ENCODE data around the gene NQO2. TPM values are rescaled to one million over a fixed set of nuclear protein-coding genes. Genes with fewer than 3 reads are reported as not detected.

NQO2 gene
- polyA plus RNA-seq, 1 of the 3 experiments (the other 2 are of a cell fraction) = 19.2 TPM

GRCh38 chr6:3014675-3015066, 15.0 kb downstream of the NQO2 start:
- CTCF ChIA-PET = interaction anchor here (1.1 kb wide), 1 partner anchor 13 kb away, joined by 4 read pairs; no protein-coding TSS in a partner anchor
- no peaks in the 10 kb centered on the region; a peak in 1 of 4 replicates for H3K4me1 ChIP-seq (ENCODE audit: control insufficient read depth in 1 of 2, insufficient read depth in 2 of 2, low read depth in 1 of 2, low read length in 1 of 2)

DNA sequence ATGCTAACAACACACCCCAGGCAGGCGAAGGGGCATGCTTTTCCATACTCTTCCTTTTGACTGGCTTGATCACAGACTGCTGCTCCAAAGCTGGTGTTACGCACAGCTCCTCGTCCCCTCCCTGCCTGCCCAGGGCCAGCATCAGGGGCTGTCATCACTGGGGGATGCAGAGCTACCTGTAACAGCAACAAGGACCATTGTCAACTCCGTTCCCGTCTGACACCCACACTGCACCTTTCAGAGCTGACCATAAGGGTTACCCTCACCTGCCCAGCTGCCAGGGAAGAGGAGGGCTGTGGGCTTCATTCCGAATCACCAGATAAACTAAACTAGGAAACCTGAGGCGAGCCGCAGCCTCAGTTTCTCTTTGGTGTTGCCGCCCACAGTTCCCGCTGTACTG, 15.4 kb downstream of the NQO2 start:
- peaks cover 14% of the 10 kb centered on the region for H3K9me3 ChIP-seq
- WGBS (ENCODE audit: low lambda C conversion rate) = 100% methylated on average over 7 of the region's 10 CpGs
- no peaks in the 10 kb centered on the region for H3K27me3 ChIP-seq (ENCODE audit: insufficient read depth)
- ChIA-PET POLR2A (no interaction called here), CTCF (interaction anchor here (1.1 kb wide), 1 partner anchor 14 kb away, joined by 4 read pairs; no protein-coding TSS in a partner anchor)
- no peak overlapping the region for H2AFZ ChIP-seq (ENCODE audit: low read depth)
- no peak overlapping the region for H3K9ac ChIP-seq
- TF ChIP-seq FOXJ3 (CRISPR knock-in tag; IDR thresholded peaks at IDR 0.05) (no peak), REST (IDR thresholded peaks at IDR 0.05; ENCODE audit: low read depth, low read length) (no peak), ELF1 (IDR thresholded peaks at IDR 0.05) (no peak), CHD2 (IDR thresholded peaks at IDR 0.05; ENCODE audit: low read length, partially characterized antibody) (no peak), GABPA (IDR thresholded peaks at IDR 0.05; ENCODE audit: low read depth) (no peak), TAF1 (IDR thresholded peaks at IDR 0.05; ENCODE audit: borderline replicate concordance, low read depth, low read length) (no peak), TCF12 (IDR thresholded peaks at IDR 0.05) (no peak), FOXM1 (IDR thresholded peaks at IDR 0.05; ENCODE audit: low read depth) (no peak), RXRA (IDR thresholded peaks at IDR 0.05; ENCODE audit: borderline replicate concordance, low read depth) (no peak)
- TF ChIP-seq, protein P1, sequence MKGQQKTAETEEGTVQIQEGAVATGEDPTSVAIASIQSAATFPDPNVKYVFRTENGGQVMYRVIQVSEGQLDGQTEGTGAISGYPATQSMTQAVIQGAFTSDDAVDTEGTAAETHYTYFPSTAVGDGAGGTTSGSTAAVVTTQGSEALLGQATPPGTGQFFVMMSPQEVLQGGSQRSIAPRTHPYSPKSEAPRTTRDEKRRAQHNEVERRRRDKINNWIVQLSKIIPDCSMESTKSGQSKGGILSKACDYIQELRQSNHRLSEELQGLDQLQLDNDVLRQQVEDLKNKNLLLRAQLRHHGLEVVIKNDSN (IDR thresholded peaks at IDR 0.05; ENCODE audit: borderline replicate concordance, low read depth) = no peak
- TF ChIP-seq, protein P2, sequence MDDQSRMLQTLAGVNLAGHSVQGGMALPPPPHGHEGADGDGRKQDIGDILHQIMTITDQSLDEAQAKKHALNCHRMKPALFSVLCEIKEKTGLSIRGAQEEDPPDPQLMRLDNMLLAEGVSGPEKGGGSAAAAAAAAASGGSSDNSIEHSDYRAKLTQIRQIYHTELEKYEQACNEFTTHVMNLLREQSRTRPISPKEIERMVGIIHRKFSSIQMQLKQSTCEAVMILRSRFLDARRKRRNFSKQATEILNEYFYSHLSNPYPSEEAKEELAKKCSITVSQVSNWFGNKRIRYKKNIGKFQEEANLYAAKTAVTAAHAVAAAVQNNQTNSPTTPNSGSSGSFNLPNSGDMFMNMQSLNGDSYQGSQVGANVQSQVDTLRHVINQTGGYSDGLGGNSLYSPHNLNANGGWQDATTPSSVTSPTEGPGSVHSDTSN (IDR thresholded peaks at IDR 0.05) = no peak
- no peaks in the 10 kb centered on the region for H3K9me2 ChIP-seq
- H3K36me3 ChIP-seq (replicated peaks in 1 of 2; ENCODE audit: control insufficient read depth in 1 of 2, insufficient read depth in 2 of 2, low read length in 1 of 2) = peaks cover 4 to 28% of the 10 kb centered on the region in 2 experiments
- H3K4me2 ChIP-seq = no peak overlapping the region
- no peak overlapping the region for H3K27ac ChIP-seq (ENCODE audit: low read depth in 2 of 2, low read length in 1 of 2)
- no peak for DNase-seq
- no peaks in the 10 kb centered on the region for H3K79me2 ChIP-seq (ENCODE audit: insufficient read depth)
- no peaks in the 10 kb centered on the region for H4K20me1 ChIP-seq (ENCODE audit: insufficient read depth)
- no peak overlapping the region for H3K4me3 ChIP-seq (ENCODE audit: low read depth in 2 of 2, low read length in 1 of 2)
- H3F3A ChIP-seq (replicated peaks; ENCODE audit: insufficient read depth) = no peaks in the 10 kb centered on the region
- no peaks in the 10 kb centered on the region; a peak in 1 of 4 replicates for H3K4me1 ChIP-seq (ENCODE audit: control insufficient read depth in 1 of 2, insufficient read depth in 2 of 2, low read depth in 1 of 2, low read length in 1 of 2)

More at GRCh38 chr6:3014675-3015066, 15.0 kb downstream of the NQO2 start:
- DNase-seq = no peak
- Histone ChIP-seq H3F3A (replicated peaks; ENCODE audit: insufficient read depth) (no peaks in the 10 kb centered on the region), H3K4me2 (no peak overlapping the region), H3K27ac (ENCODE audit: low read depth in 2 of 2, low read length in 1 of 2) (no peak overlapping the region), H4K20me1 (ENCODE audit: insufficient read depth) (no peaks in the 10 kb centered on the region), H3K79me2 (ENCODE audit: insufficient read depth) (no peaks in the 10 kb centered on the region), H2AFZ (ENCODE audit: low read depth) (no peak overlapping the region), H3K27me3 (ENCODE audit: insufficient read depth) (no peaks in the 10 kb centered on the region), H3K9ac (no peak overlapping the region), H3K36me3 (replicated peaks in 1 of 2; ENCODE audit: control insufficient read depth in 1 of 2, insufficient read depth in 2 of 2, low read length in 1 of 2) (peaks cover 5 to 28% of the 10 kb centered on the region in 2 experiments), H3K4me3 (ENCODE audit: low read depth in 2 of 2, low read length in 1 of 2) (no peak overlapping the region), H3K9me3 (peaks cover 14% of the 10 kb centered on the region), H3K9me2 (no peaks in the 10 kb centered on the region)
- no peak for TF ChIP-seq FOXM1 (IDR thresholded peaks at IDR 0.05; ENCODE audit: low read depth)
- no peak for TF ChIP-seq MEF2A (IDR thresholded peaks at IDR 0.05; ENCODE audit: borderline replicate concordance, low read depth)
- no peak for TF ChIP-seq ELF1 (IDR thresholded peaks at IDR 0.05)
- TF ChIP-seq POLR2AphosphoS5 (IDR thresholded peaks at IDR 0.05; ENCODE audit: low read depth, low read length) = no peak
- no peak for TF ChIP-seq GATA2 (CRISPR knock-in tag; IDR thresholded peaks at IDR 0.05)
- no peak for TF ChIP-seq TEAD4 (IDR thresholded peaks at IDR 0.05; ENCODE audit: borderline replicate concordance, insufficient read depth)
- TF ChIP-seq, protein P3, sequence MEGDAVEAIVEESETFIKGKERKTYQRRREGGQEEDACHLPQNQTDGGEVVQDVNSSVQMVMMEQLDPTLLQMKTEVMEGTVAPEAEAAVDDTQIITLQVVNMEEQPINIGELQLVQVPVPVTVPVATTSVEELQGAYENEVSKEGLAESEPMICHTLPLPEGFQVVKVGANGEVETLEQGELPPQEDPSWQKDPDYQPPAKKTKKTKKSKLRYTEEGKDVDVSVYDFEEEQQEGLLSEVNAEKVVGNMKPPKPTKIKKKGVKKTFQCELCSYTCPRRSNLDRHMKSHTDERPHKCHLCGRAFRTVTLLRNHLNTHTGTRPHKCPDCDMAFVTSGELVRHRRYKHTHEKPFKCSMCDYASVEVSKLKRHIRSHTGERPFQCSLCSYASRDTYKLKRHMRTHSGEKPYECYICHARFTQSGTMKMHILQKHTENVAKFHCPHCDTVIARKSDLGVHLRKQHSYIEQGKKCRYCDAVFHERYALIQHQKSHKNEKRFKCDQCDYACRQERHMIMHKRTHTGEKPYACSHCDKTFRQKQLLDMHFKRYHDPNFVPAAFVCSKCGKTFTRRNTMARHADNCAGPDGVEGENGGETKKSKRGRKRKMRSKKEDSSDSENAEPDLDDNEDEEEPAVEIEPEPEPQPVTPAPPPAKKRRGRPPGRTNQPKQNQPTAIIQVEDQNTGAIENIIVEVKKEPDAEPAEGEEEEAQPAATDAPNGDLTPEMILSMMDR (IDR thresholded peaks at IDR 0.05) = no peak
- TF ChIP-seq, protein P4, sequence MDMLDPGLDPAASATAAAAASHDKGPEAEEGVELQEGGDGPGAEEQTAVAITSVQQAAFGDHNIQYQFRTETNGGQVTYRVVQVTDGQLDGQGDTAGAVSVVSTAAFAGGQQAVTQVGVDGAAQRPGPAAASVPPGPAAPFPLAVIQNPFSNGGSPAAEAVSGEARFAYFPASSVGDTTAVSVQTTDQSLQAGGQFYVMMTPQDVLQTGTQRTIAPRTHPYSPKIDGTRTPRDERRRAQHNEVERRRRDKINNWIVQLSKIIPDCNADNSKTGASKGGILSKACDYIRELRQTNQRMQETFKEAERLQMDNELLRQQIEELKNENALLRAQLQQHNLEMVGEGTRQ (IDR thresholded peaks at IDR 0.05; ENCODE audit: borderline replicate concordance, low read depth, low read length) = no peak
- TF ChIP-seq NFIC (IDR thresholded peaks at IDR 0.05; ENCODE audit: borderline replicate concordance) = no peak
- no peak for TF ChIP-seq SMC3 (IDR thresholded peaks at IDR 0.05; ENCODE audit: low read depth, low read length)
- no peak for TF ChIP-seq CHD2 (IDR thresholded peaks at IDR 0.05; ENCODE audit: low read length, partially characterized antibody)
- POLR2A ChIA-PET = no interaction called here
- 94% methylated on average over 4 of the region's 4 CpGs for WGBS (ENCODE audit: low lambda C conversion rate)
